Coronary artery (tissue), 2 donors: ENCODE data around the gene CAST.

Source experiments
- DNase-seq: peaks from one replicate; pipeline ENCODE4 v3.0.0-alpha.2; 2017; ENCODE audit warnings: low spot score
- H3K27ac ChIP-seq, 2 donors: fragments of 200-600 bp; sonication (generic); one replicate each; pipeline ENCODE4 v1.5.1; 2016 to 2019
- H3K4me3 ChIP-seq: fragments of 200-600 bp; sonication (generic); 2 replicates; pipeline ENCODE4 v1.5.1; 2016; ENCODE audit warnings: mild to moderate bottlenecking, moderate library complexity
- CTCF ChIP-seq: fragments of 200-600 bp; sonication (generic); IDR thresholded peaks from one replicate; pipeline ENCODE4 v1.5.1; 2019; ENCODE audit warnings: antibody characterized with exemption

The CAST gene

GRCh38 chr5:96821260-96821916 lies 159.2 kb downstream of the CAST start:
- H3K4me3 ChIP-seq: no peak overlapping the region
- TF ChIP-seq CTCF: no peak
- H3K27ac ChIP-seq: no peak overlapping the region

GRCh38 chr5:96822686-96823459 lies 160.7 kb downstream of the CAST start:
- no peak for TF ChIP-seq CTCF
- H3K27ac ChIP-seq: no peak overlapping the region
- DNase-seq: no peak
- H3K4me3 ChIP-seq: no peak overlapping the region

More at GRCh38 chr5:96821260-96821916, 159.2 kb downstream of the CAST start:
- no peak for DNase-seq

- no peak for TF ChIP-seq CTCF
- no peak for DNase-seq
- Histone ChIP-seq H3K27ac (no peak overlapping the region), H3K4me3 (no peak overlapping the region)
Measured at GRCh38 chr5:96823900-96824380, 161.8 kb downstream of the CAST start.
